ENCODE results near the gene POU6F1.

GRCh38 chr12:51209259-51209658 lies 8.6 kb downstream of the POU6F1 start:
- TF ChIP-seq CTCF (IDR thresholded peaks at IDR 0.05; ENCODE audit: low read length) (no peak), EZH2 (optimal IDR thresholded peaks at IDR 0.05; ENCODE audit: low read depth, low read length) (no peak)

All from MM.1S (cell line).